ENCODE measurements around the gene MED13L. TPM values are rescaled to one million over a fixed set of nuclear protein-coding genes. Genes with fewer than 3 reads are reported as not detected.

MED13L gene
- total and polyA plus RNA-seq, 4 donors = 52.2 to 196 (median 88.6) TPM

DNA sequence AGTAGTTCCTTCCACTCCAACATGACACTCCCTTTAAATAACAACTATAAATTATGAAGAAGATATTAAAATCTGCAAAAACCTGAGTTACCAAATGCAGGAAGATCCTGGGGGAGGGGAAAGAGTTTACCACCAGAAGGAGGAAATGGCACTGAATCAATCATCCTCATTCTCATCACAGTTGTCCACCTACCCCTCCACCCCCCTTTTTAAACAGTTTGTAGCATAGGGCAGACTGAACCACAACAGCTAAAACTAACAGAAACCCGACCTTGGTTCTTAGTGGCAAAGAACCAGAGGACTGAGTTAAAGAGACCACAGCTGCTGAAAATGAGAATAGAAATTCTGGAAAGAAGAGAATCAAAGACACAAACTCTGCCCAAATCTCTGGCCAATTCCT lies 189.5 kb downstream of the MED13L start:
- Histone ChIP-seq H3K9me3 (ENCODE audit: control insufficient read depth, insufficient read depth, low read length) (no peaks in the 10 kb centered on the region), H3K36me3 (ENCODE audit: control insufficient read depth, insufficient read depth, low read length) (no peaks in the 10 kb centered on the region), H3K4me3 (ENCODE audit: low read depth, low read length) (no peak overlapping the region), H3K27me3 (ENCODE audit: control insufficient read depth, insufficient read depth, low read length) (no peaks in the 10 kb centered on the region), H3K4me1 (ENCODE audit: control insufficient read depth, insufficient read depth, low read length) (no peaks in the 10 kb centered on the region), H3K27ac (ENCODE audit: low read depth, low read length) (no peak overlapping the region)
- no CpG with 5 or more reads among the region's 1 CpG for WGBS (ENCODE audit: insufficient coverage)
- DNase-seq (ENCODE audit: low read depth in 4 of 6, low spot score in 6 of 6) = no peak

- peak in 1 of 6 donors; percentile 79 for DNase-seq (ENCODE audit: low read depth in 4 of 6, low spot score in 6 of 6)
- H3K4me1 ChIP-seq (ENCODE audit: control insufficient read depth, insufficient read depth, low read length) = no peaks in the 10 kb centered on the region
- no peaks in the 10 kb centered on the region for H3K9me3 ChIP-seq (ENCODE audit: control insufficient read depth, insufficient read depth, low read length)
- H3K27ac ChIP-seq (ENCODE audit: low read depth, low read length) = no peak overlapping the region
- H3K36me3 ChIP-seq (ENCODE audit: control insufficient read depth, insufficient read depth, low read length) = no peaks in the 10 kb centered on the region
- H3K27me3 ChIP-seq (ENCODE audit: control insufficient read depth, insufficient read depth, low read length) = no peaks in the 10 kb centered on the region
- H3K4me3 ChIP-seq (ENCODE audit: low read depth, low read length) = no peak overlapping the region
- WGBS (ENCODE audit: insufficient coverage) = 79% methylated on average over 3 of the region's 3 CpGs
Measured at GRCh38 chr12:116087399-116087798, 190.1 kb downstream of the MED13L start.

- no peaks in the 10 kb centered on the region for H3K4me1 ChIP-seq (ENCODE audit: control insufficient read depth, insufficient read depth, low read length)
- H3K36me3 ChIP-seq (ENCODE audit: control insufficient read depth, insufficient read depth, low read length) = no peaks in the 10 kb centered on the region
- DNase-seq (ENCODE audit: low read depth in 4 of 6, low spot score in 6 of 6) = no peak
- H3K9me3 ChIP-seq (ENCODE audit: control insufficient read depth, insufficient read depth, low read length) = no peaks in the 10 kb centered on the region
- H3K27me3 ChIP-seq (ENCODE audit: control insufficient read depth, insufficient read depth, low read length) = no peaks in the 10 kb centered on the region
- no CpG with 5 or more reads among the region's 3 CpGs for WGBS (ENCODE audit: insufficient coverage)
- H3K27ac ChIP-seq (ENCODE audit: low read depth, low read length) = no peak overlapping the region
- H3K4me3 ChIP-seq (ENCODE audit: low read depth, low read length) = no peak overlapping the region
Measured at GRCh38 chr12:116080415-116080814, 197.1 kb downstream of the MED13L start.

GRCh38 chr12:116078396-116078795 lies 199.1 kb downstream of the MED13L start:
- no peak overlapping the region for H3K4me3 ChIP-seq (ENCODE audit: low read depth, low read length)
- 86% methylated on average over 1 of the region's 1 CpG for WGBS (ENCODE audit: insufficient coverage)
- H3K9me3 ChIP-seq (ENCODE audit: control insufficient read depth, insufficient read depth, low read length) = no peaks in the 10 kb centered on the region
- H3K27ac ChIP-seq (ENCODE audit: low read depth, low read length) = no peak overlapping the region
- no peak for DNase-seq (ENCODE audit: low read depth in 4 of 6, low spot score in 6 of 6)
- H3K4me1 ChIP-seq (ENCODE audit: control insufficient read depth, insufficient read depth, low read length) = no peaks in the 10 kb centered on the region
- H3K27me3 ChIP-seq (ENCODE audit: control insufficient read depth, insufficient read depth, low read length) = no peaks in the 10 kb centered on the region
- no peaks in the 10 kb centered on the region for H3K36me3 ChIP-seq (ENCODE audit: control insufficient read depth, insufficient read depth, low read length)

DNA sequence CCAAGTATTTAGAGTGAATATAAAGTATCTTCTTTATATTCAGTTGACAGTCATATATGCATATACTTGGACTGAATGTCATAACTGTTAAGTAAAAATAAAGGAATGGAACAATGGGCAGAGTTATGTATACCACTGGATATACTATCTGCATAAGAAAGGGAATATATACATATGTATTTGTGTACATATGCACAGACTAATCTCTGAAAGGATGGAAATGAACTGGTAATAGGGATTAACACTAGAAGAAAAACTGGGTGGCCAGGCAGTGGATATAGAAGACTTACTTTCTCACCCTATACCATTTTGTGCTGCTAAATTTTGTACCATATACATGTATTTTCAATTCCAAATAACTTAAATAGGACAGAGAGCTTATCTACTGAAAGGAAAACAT lies 200.1 kb downstream of the MED13L start:
- Histone ChIP-seq H3K4me1 (ENCODE audit: control insufficient read depth, insufficient read depth, low read length) (peaks cover under 1% of the 10 kb centered on the region), H3K9me3 (ENCODE audit: control insufficient read depth, insufficient read depth, low read length) (no peaks in the 10 kb centered on the region), H3K27me3 (ENCODE audit: control insufficient read depth, insufficient read depth, low read length) (no peaks in the 10 kb centered on the region), H3K4me3 (ENCODE audit: low read depth, low read length) (no peak overlapping the region), H3K27ac (ENCODE audit: low read depth, low read length) (no peak overlapping the region), H3K36me3 (ENCODE audit: control insufficient read depth, insufficient read depth, low read length) (no peaks in the 10 kb centered on the region)
- no peak for DNase-seq (ENCODE audit: low read depth in 4 of 6, low spot score in 6 of 6)

DNA sequence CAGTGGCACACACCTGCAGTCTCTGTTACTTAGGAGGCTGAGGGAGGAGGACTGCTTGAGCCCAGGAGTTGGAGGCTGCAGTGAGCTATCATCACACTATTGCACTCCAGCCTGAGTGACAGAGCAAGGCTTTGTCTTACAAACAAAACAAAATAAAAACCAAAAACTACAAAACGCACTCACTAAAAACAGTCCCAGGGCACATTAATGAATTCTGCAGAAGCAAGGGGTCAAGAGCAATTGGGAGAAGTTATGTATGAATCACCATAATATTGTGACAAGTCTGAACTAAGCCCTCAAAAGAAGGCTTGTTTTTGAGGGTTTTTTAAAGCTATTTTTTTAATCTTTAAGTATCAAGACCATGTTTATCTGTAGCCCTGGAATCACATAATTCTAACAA lies 201.1 kb downstream of the MED13L start:
- Histone ChIP-seq H3K9me3 (ENCODE audit: control insufficient read depth, insufficient read depth, low read length) (no peaks in the 10 kb centered on the region), H3K4me3 (ENCODE audit: low read depth, low read length) (no peak overlapping the region), H3K4me1 (ENCODE audit: control insufficient read depth, insufficient read depth, low read length) (peaks cover 3% of the 10 kb centered on the region), H3K27ac (ENCODE audit: low read depth, low read length) (no peak overlapping the region), H3K27me3 (ENCODE audit: control insufficient read depth, insufficient read depth, low read length) (no peaks in the 10 kb centered on the region), H3K36me3 (ENCODE audit: control insufficient read depth, insufficient read depth, low read length) (no peaks in the 10 kb centered on the region)
- DNase-seq (ENCODE audit: low read depth in 4 of 6, low spot score in 6 of 6) = no peak
- no CpG with 5 or more reads among the region's 1 CpG for WGBS (ENCODE audit: insufficient coverage)

DNA sequence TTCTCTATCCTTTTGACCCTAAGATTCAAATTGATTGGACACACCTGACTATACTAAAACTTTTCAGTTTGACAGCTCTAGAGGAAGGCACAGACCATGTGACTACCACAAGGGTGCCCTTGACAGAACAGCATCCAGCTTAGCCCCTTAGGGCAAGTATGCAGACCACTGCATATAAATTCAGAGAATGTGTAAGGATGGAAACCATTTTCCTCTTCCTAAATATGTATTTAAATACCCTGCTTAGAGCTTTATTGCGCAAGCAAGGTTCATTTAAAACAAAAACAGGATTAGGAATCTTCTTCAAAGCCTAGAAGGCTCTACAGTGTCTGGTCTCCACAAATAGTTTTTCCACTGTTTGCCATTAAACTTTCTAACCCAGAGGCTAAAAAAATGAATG lies 202.8 kb downstream of the MED13L start:
- 100% methylated on average over 1 of the region's 1 CpG for WGBS (ENCODE audit: insufficient coverage)
- peaks cover 3% of the 10 kb centered on the region for H3K4me1 ChIP-seq (ENCODE audit: control insufficient read depth, insufficient read depth, low read length)
- no peaks in the 10 kb centered on the region for H3K27me3 ChIP-seq (ENCODE audit: control insufficient read depth, insufficient read depth, low read length)
- no peak overlapping the region for H3K27ac ChIP-seq (ENCODE audit: low read depth, low read length)
- H3K36me3 ChIP-seq (ENCODE audit: control insufficient read depth, insufficient read depth, low read length) = no peaks in the 10 kb centered on the region
- no peak overlapping the region for H3K4me3 ChIP-seq (ENCODE audit: low read depth, low read length)
- H3K9me3 ChIP-seq (ENCODE audit: control insufficient read depth, insufficient read depth, low read length) = no peaks in the 10 kb centered on the region
- no peak for DNase-seq (ENCODE audit: low read depth in 4 of 6, low spot score in 6 of 6)

- no peak for DNase-seq (ENCODE audit: low read depth in 4 of 6, low spot score in 6 of 6)
- Histone ChIP-seq H3K27me3 (ENCODE audit: control insufficient read depth, insufficient read depth, low read length) (no peaks in the 10 kb centered on the region), H3K4me3 (ENCODE audit: low read depth, low read length) (no peak overlapping the region), H3K9me3 (ENCODE audit: control insufficient read depth, insufficient read depth, low read length) (no peaks in the 10 kb centered on the region), H3K27ac (ENCODE audit: low read depth, low read length) (no peak overlapping the region), H3K4me1 (ENCODE audit: control insufficient read depth, insufficient read depth, low read length) (peaks cover 3% of the 10 kb centered on the region), H3K36me3 (ENCODE audit: control insufficient read depth, insufficient read depth, low read length) (no peaks in the 10 kb centered on the region)
- WGBS (ENCODE audit: insufficient coverage) = 64% methylated on average over 2 of the region's 2 CpGs
Measured at GRCh38 chr12:116071555-116072230, 205.8 kb downstream of the MED13L start.

DNA sequence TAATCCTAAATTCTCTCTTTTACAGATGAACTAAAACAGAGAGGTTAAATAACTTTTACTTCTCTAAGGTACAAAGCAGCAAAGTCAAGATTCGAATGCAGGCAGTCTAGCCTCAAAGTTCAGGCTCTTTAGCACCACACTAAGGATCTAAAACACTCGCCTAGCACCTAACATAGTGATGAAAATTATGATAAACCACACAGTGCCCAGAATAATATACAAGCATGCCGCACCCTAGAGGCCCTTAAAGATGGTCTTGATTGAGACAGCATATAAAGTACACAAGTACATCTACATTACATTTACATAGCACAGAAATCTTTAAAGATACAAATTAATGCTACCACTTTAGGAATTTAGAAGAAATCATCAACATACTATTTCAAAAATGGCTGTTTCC lies 207.0 kb downstream of the MED13L start:
- Histone ChIP-seq H3K27ac (ENCODE audit: low read depth, low read length) (no peak overlapping the region), H3K4me1 (ENCODE audit: control insufficient read depth, insufficient read depth, low read length) (peaks cover 3% of the 10 kb centered on the region), H3K36me3 (ENCODE audit: control insufficient read depth, insufficient read depth, low read length) (no peaks in the 10 kb centered on the region), H3K4me3 (ENCODE audit: low read depth, low read length) (no peak overlapping the region), H3K9me3 (ENCODE audit: control insufficient read depth, insufficient read depth, low read length) (no peaks in the 10 kb centered on the region), H3K27me3 (ENCODE audit: control insufficient read depth, insufficient read depth, low read length) (no peaks in the 10 kb centered on the region)
- DNase-seq (ENCODE audit: low read depth in 4 of 6, low spot score in 6 of 6) = no peak
- 100% methylated on average over 1 of the region's 3 CpGs for WGBS (ENCODE audit: insufficient coverage)

DNA sequence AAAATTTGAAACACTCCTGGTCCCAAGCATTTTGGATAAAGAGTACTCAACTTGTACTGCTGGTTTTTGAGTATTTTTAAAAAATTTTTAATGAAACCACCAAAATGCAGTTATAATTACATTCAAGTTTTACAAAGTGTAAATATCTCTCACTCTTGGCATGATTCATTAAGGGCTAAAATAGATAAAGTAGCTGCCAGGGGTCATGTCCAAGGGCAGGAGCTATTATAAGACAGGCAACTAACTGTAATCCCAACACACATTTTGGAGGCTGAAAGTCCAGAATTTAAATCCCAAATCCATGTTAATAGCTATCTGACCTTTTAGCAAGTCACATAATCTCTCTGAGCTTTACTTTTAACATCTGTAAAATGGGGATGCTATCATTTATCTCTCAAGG lies 207.6 kb downstream of the MED13L start:
- DNase-seq (ENCODE audit: low read depth in 4 of 6, low spot score in 6 of 6) = no peak
- Histone ChIP-seq H3K36me3 (ENCODE audit: control insufficient read depth, insufficient read depth, low read length) (no peaks in the 10 kb centered on the region), H3K4me3 (ENCODE audit: low read depth, low read length) (no peak overlapping the region), H3K27me3 (ENCODE audit: control insufficient read depth, insufficient read depth, low read length) (no peaks in the 10 kb centered on the region), H3K27ac (ENCODE audit: low read depth, low read length) (no peak overlapping the region), H3K4me1 (ENCODE audit: control insufficient read depth, insufficient read depth, low read length) (peaks cover 3% of the 10 kb centered on the region), H3K9me3 (ENCODE audit: control insufficient read depth, insufficient read depth, low read length) (no peaks in the 10 kb centered on the region)

All from spinal cord (tissue), 10 donors.